ENCODE results near the gene MED12L.

The MED12L gene

DNA sequence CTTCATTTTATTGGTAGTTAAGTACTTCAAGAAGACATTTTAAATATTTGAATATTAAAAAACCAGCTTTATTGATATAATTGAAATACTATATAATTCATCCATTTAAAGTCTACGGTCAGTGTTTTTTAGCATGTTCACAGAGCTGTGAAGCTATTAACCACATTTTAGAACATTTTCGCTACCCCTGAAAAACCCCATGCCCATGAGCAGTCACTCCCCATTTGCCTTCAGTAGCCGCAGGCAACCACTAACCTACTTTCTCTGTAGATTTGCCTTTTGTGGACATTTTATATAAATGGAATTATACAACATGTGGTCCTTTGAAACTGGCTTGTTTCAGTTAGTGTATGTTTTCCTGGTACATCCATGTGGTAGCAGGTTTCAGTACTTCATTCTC lies 61.8 kb downstream of the MED12L start:
- TF ChIP-seq ZBTB7A (tag by site-specific recombination; IDR thresholded peaks at IDR 0.05; ENCODE audit: low read depth) (no peak), ZNF155 (tag by site-specific recombination; IDR thresholded peaks at IDR 0.05) (no peak), ZNF311 (tag by site-specific recombination; IDR thresholded peaks at IDR 0.05; ENCODE audit: borderline replicate concordance) (no peak)
- TF ChIP-seq, protein P1, sequence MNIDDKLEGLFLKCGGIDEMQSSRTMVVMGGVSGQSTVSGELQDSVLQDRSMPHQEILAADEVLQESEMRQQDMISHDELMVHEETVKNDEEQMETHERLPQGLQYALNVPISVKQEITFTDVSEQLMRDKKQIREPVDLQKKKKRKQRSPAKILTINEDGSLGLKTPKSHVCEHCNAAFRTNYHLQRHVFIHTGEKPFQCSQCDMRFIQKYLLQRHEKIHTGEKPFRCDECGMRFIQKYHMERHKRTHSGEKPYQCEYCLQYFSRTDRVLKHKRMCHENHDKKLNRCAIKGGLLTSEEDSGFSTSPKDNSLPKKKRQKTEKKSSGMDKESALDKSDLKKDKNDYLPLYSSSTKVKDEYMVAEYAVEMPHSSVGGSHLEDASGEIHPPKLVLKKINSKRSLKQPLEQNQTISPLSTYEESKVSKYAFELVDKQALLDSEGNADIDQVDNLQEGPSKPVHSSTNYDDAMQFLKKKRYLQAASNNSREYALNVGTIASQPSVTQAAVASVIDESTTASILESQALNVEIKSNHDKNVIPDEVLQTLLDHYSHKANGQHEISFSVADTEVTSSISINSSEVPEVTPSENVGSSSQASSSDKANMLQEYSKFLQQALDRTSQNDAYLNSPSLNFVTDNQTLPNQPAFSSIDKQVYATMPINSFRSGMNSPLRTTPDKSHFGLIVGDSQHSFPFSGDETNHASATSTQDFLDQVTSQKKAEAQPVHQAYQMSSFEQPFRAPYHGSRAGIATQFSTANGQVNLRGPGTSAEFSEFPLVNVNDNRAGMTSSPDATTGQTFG (tag by site-specific recombination; IDR thresholded peaks at IDR 0.05; ENCODE audit: borderline replicate concordance): no peak
- H3K4me1 ChIP-seq (ENCODE audit: control insufficient read depth, insufficient read depth, low read length): peaks cover 8% of the 10 kb centered on the region
- H3K4me3 ChIP-seq (ENCODE audit: low read depth, low read length): no peak overlapping the region
- ChIA-PET CTCF (interaction anchor here (0.8 to 1.4 kb wide), 7 partner anchors 9 to 360 kb away, joined by 3 to 6 read pairs (median 4); no protein-coding TSS in a partner anchor), POLR2A (no interaction called here)
- H3K36me3 ChIP-seq (ENCODE audit: control insufficient read depth in 2 of 2, insufficient read depth in 1 of 2, low read length in 2 of 2): no peaks in the 10 kb centered on the region
- no peaks in the 10 kb centered on the region for H3K9me3 ChIP-seq (ENCODE audit: control insufficient read depth, insufficient read depth, low read depth, low read length)
- H3K27ac ChIP-seq (ENCODE audit: extremely low read depth, low read depth, low read length): no peak overlapping the region

DNA sequence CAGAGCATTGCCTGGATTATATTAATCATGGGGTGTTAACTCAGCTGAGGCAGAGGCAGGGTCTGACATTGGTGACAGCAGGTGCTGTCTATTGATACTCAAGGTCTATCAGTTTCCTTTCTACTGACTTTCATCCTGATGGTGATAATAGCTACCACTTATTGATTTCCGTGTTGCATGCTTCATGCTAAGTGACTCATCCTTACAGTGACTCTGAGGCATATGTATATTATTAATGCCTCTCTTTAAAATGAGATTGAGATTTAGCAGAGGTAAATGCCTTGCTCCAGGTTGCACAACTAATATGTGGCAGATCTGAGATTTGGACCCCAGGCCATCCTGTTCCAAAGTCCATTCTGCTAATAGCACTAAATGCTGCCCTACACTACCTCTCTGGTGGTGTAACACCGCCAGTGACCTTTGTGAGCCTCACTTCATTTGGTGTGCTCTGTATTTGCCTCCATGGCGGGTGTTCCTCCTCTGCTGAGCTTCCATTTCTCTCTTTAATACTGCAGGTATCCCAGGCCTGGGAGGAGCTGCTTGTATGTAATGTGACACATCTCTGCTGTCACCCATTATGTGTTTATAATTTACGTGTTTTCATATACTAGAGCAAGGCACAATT lies 67.1 kb downstream of the MED12L start:
- CTCF ChIA-PET: no interaction called here
- TF ChIP-seq ZNF426 (tag by site-specific recombination; IDR thresholded peaks at IDR 0.05): no peak
- TF ChIP-seq EGR2 (tag by site-specific recombination; IDR thresholded peaks at IDR 0.05; ENCODE audit: low read depth): no peak
- TF ChIP-seq ZNF544 (tag by site-specific recombination; IDR thresholded peaks at IDR 0.05): no peak
- no peak for TF ChIP-seq KLF8 (tag by site-specific recombination; IDR thresholded peaks at IDR 0.05)
- no peak for TF ChIP-seq ZEB2 (tag by site-specific recombination; IDR thresholded peaks at IDR 0.05)
- TF ChIP-seq ZNF175 (tag by site-specific recombination; IDR thresholded peaks at IDR 0.05): no peak
- no peak for TF ChIP-seq ZNF354C (tag by site-specific recombination; IDR thresholded peaks at IDR 0.05; ENCODE audit: borderline replicate concordance, low read depth)
- TF ChIP-seq ZNF404 (tag by site-specific recombination; IDR thresholded peaks at IDR 0.05): no peak
- no peak for TF ChIP-seq ZNF391 (tag by site-specific recombination; IDR thresholded peaks at IDR 0.05; ENCODE audit: borderline replicate concordance, low read depth)
- TF ChIP-seq ZNF558 (tag by site-specific recombination; IDR thresholded peaks at IDR 0.05): no peak
- TF ChIP-seq ZNF518A (tag by site-specific recombination; conservative IDR thresholded peaks at IDR 0.05; ENCODE audit: low read depth): no peak

More for the DNA sequence above, 67.1 kb downstream of the MED12L start:
- POLR2A ChIA-PET: no interaction called here
- no peak overlapping the region for H3K27ac ChIP-seq (ENCODE audit: extremely low read depth, low read depth, low read length)
- H3K9me3 ChIP-seq (ENCODE audit: control insufficient read depth, insufficient read depth, low read depth, low read length): no peaks in the 10 kb centered on the region
- no peaks in the 10 kb centered on the region for H3K36me3 ChIP-seq (ENCODE audit: control insufficient read depth in 2 of 2, insufficient read depth in 1 of 2, low read length in 2 of 2)
- H3K4me3 ChIP-seq (ENCODE audit: low read depth, low read length): no peak overlapping the region
- no peaks in the 10 kb centered on the region for H3K4me1 ChIP-seq (ENCODE audit: control insufficient read depth, insufficient read depth, low read length)

Data from HEK293 (cell line).